Gastrocnemius medialis (tissue), 4 donors: Measurements from ENCODE around the gene GALNT14. TPM values are rescaled to one million over a fixed set of nuclear protein-coding genes. Genes with fewer than 3 reads are reported as not detected.

ENCODE experiments used
- ATAC-seq, 2 donors: fragments of 150-250 bp; one replicate each; pipeline ENCODE4 v1.9.1; 2016
- DNase-seq, 2 donors: peaks; one replicate each; pipeline ENCODE4 v3.0.0-alpha.2; 2019
- H3K27ac ChIP-seq, 4 donors: fragments of 200-600 bp; sonication (generic); 1 replicate in 1 of 4; 2 replicates in 3 of 4; pipeline ENCODE4 v1.5.1; 2016 to 2018; ENCODE audit warnings: mild to moderate bottlenecking in 2 of 4, moderate library complexity in 1 of 4
- H3K27me3 ChIP-seq, 3 donors: fragments of 200-600 bp; sonication (generic) in 2 of 3; 1 replicate in 1 of 3; 2 replicates in 2 of 3; pipeline versions ENCODE4 v1.5.1 to v1.6.0; 2016 to 2019; ENCODE audit warnings: mild to moderate bottlenecking in 1 of 3, moderate library complexity in 1 of 3
- H3K36me3 ChIP-seq, 2 donors: fragments of 200-600 bp; sonication (generic) in 1 of 2; one replicate each; pipeline ENCODE4 v1.5.1; 2017 to 2018
- H3K4me1 ChIP-seq, 2 donors: fragments of 200-600 bp; sonication (generic) in 1 of 2; one replicate each; pipeline ENCODE4 v1.5.1; 2016 to 2017; ENCODE audit warnings: mild to moderate bottlenecking in 2 of 2
- H3K4me3 ChIP-seq, 4 donors: fragments of 200-600 bp; sonication (generic) in 3 of 4; 1 replicate in 1 of 4; 2 replicates in 3 of 4; pipeline ENCODE4 v1.5.1; 2016 to 2019; ENCODE audit warnings: mild to moderate bottlenecking in 2 of 4
- H3K9me3 ChIP-seq, 3 donors: fragments of 200-600 bp; sonication (generic) in 2 of 3; 1 replicate in 1 of 3; 2 replicates in 2 of 3; pipeline ENCODE4 v1.5.1; 2016 to 2019
- CTCF ChIP-seq, 5 experiments: fragments of 450-650 bp in 3 of 5; fragments of 200-600 bp in 2 of 5; sonication (generic) in 2 of 5; IDR thresholded peaks in 4 of 5; conservative IDR thresholded peaks in 1 of 5; 1 replicate in 4 of 5; 2 replicates in 1 of 5; pipeline ENCODE4 v1.5.1; 2016 to 2019; ENCODE audit warnings: antibody characterized with exemption in 5 of 5, mild to moderate bottlenecking in 3 of 5, moderate library complexity in 3 of 5
- POLR2A ChIP-seq, 2 donors: fragments of 450-650 bp; IDR thresholded peaks; one replicate each; pipeline ENCODE4 v1.6.1; 2017; ENCODE audit warnings: antibody characterized with exemption in 2 of 2, mild to moderate bottlenecking in 2 of 2, moderate library complexity in 2 of 2
- in situ Hi-C, 4 donors: fragments of 200-750 bp; cut with MboI; loops; one replicate each; pipeline versions ENCODE4 v1.15.0 to v1.8.0; 2017; ENCODE audit warnings: low sequenced_read_pairs in 4 of 4
- intact Hi-C: fragments of 100-400 bp; cut with DNase I; formaldehyde crosslinking; loops from one replicate; pipeline ENCODE4 v1.15.1; 2023; ENCODE audit warnings: low total_unique reads
- total RNA-seq, 4 donors: library from RNA; depleted of rRNA; stranded (reverse); fragments of >200 nt; gene quantifications; one replicate each; pipeline versions ENCODE4 v1.1.0 to v1.2.3, GENCODE V29; 2016

Gene GALNT14
- total RNA-seq, 4 donors from 2014 or later: 0.16 TPM; not detected in 3

- intact Hi-C loops (no loop called here), in situ Hi-C loops (no loop called here)
- H3K9me3 ChIP-seq: no peaks in the 10 kb centered on the region
- H3K4me1 ChIP-seq: no peaks in the 10 kb centered on the region
- ATAC-seq: no peak
- no peak for DNase-seq
- H3K36me3 ChIP-seq: no peaks in the 10 kb centered on the region
- no peaks in the 10 kb centered on the region for H3K27me3 ChIP-seq
- no peak overlapping the region for H3K27ac ChIP-seq
- no peak for TF ChIP-seq CTCF (IDR thresholded peaks at IDR 0.05 in 4 of 5, conservative IDR thresholded peaks at IDR 0.05 in 1 of 5)
- TF ChIP-seq POLR2A (IDR thresholded peaks at IDR 0.05): no peak
- H3K4me3 ChIP-seq: no peak overlapping the region
These were observed 48.1 kb downstream of the GALNT14 start for GRCh38 chr2:31090188-31090587.

- no peaks in the 10 kb centered on the region for H3K36me3 ChIP-seq
- H3K27ac ChIP-seq: no peak overlapping the region
- in situ Hi-C loops (no loop called here), intact Hi-C loops (no loop called here)
- ATAC-seq: no peak
- TF ChIP-seq CTCF (IDR thresholded peaks at IDR 0.05 in 4 of 5, conservative IDR thresholded peaks at IDR 0.05 in 1 of 5) (no peak), POLR2A (IDR thresholded peaks at IDR 0.05) (no peak)
- no peaks in the 10 kb centered on the region for H3K27me3 ChIP-seq
- no peak overlapping the region for H3K4me3 ChIP-seq
- no peaks in the 10 kb centered on the region for H3K9me3 ChIP-seq
- no peaks in the 10 kb centered on the region for H3K4me1 ChIP-seq
- DNase-seq: no peak
These were observed 48.6 kb downstream of the GALNT14 start for GRCh38 chr2:31089645-31090044.

GRCh38 chr2:31088504-31089195 lies 49.6 kb downstream of the GALNT14 start:
- Histone ChIP-seq H3K36me3 (no peaks in the 10 kb centered on the region), H3K9me3 (no peaks in the 10 kb centered on the region), H3K27me3 (no peaks in the 10 kb centered on the region), H3K4me3 (no peak overlapping the region), H3K27ac (no peak overlapping the region), H3K4me1 (no peaks in the 10 kb centered on the region)
- in situ Hi-C loops (no loop called here), intact Hi-C loops (no loop called here)
- DNase-seq (no peak), ATAC-seq (no peak)
- TF ChIP-seq CTCF (IDR thresholded peaks at IDR 0.05 in 4 of 5, conservative IDR thresholded peaks at IDR 0.05 in 1 of 5): no peak
- no peak for TF ChIP-seq POLR2A (IDR thresholded peaks at IDR 0.05)

GRCh38 chr2:31087491-31087890 lies 50.7 kb downstream of the GALNT14 start:
- Histone ChIP-seq H3K9me3 (no peaks in the 10 kb centered on the region), H3K4me1 (no peaks in the 10 kb centered on the region)

More at GRCh38 chr2:31087491-31087890, 50.7 kb downstream of the GALNT14 start:
- Histone ChIP-seq H3K27ac (no peak overlapping the region), H3K27me3 (no peaks in the 10 kb centered on the region), H3K36me3 (no peaks in the 10 kb centered on the region), H3K4me3 (no peak overlapping the region)
- no peak for TF ChIP-seq CTCF (IDR thresholded peaks at IDR 0.05 in 4 of 5, conservative IDR thresholded peaks at IDR 0.05 in 1 of 5)
- TF ChIP-seq POLR2A (IDR thresholded peaks at IDR 0.05): no peak
- intact Hi-C loops: no loop called here
- DNase-seq: no peak
- in situ Hi-C loops: no loop called here
- ATAC-seq: no peak
